ENCODE data around the gene ZBTB8A.
A peak's percentile ranks its signal among the peaks of the same experiment; 100 is the strongest.

ZBTB8A gene

DNA sequence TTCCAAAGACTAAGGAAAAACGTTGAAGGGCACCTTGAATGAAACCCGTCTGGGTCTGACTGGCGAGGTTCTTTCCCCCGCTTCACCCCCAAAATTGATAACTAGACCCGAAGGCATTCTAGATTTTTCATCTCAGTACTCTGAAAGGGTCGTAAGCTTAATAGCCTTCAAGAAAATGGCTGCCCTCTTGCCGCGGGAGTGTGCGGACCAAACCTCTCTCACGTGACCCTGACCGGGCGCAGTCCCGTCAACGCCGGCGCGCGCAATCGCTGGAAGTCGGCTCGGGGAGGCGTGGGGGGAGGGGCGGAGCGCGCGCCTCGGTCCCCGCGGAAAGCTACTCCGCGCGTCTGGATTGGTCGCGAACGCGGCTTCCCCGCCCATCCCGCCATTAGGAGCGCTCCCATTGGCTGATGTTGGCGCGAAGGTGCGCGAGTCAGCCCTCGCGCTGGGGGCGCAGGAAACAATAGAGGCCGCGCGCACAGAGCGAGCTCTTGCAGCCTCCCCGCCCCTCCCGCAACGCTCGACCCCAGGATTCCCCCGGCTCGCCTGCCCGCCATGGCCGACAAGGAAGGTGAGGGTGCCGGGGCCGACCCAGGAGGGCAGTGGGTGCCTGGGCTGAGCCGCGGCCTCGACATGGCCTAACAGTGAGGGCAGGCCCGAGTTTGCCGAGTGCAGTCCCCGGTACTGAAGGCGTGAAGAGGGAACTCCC, 111.7 kb downstream of the ZBTB8A start, which contains the start of gene RBBP4:
Gene RBBP4 (plus strand): TSS at position 457 of the 709 bp plus-strand sequence. CDS start 99 bp downstream, at position 556.
- Histone ChIP-seq H3K36me3 (ENCODE audit: control insufficient read depth in 2 of 2, insufficient read depth in 2 of 2, low read length in 2 of 2) (peaks cover 15 to 23% of the 10 kb centered on the region in 2 donors), H3K27me3 (ENCODE audit: control insufficient read depth in 2 of 2, insufficient read depth in 2 of 2, low read length in 2 of 2) (no peaks in the 10 kb centered on the region), H3K9me3 (ENCODE audit: control insufficient read depth in 2 of 2, low read length in 2 of 2) (no peaks in the 10 kb centered on the region), H3K27ac (ENCODE audit: low read depth in 2 of 2, low read length in 2 of 2) (peak within 1 kb of the TSS; percentile 99 to 100), H3K4me1 (ENCODE audit: control insufficient read depth in 2 of 2, insufficient read depth in 2 of 2, low read length in 2 of 2) (peaks cover 12 to 23% of the 10 kb centered on the region in 2 donors), H3K4me3 (ENCODE audit: low read length in 2 of 2) (peak within 1 kb of the TSS; percentile 96 to 97), H3K9ac (ENCODE audit: low read depth in 1 of 2, low read length in 2 of 2) (peak within 1 kb of the TSS; percentile 87 to 92)

DNA sequence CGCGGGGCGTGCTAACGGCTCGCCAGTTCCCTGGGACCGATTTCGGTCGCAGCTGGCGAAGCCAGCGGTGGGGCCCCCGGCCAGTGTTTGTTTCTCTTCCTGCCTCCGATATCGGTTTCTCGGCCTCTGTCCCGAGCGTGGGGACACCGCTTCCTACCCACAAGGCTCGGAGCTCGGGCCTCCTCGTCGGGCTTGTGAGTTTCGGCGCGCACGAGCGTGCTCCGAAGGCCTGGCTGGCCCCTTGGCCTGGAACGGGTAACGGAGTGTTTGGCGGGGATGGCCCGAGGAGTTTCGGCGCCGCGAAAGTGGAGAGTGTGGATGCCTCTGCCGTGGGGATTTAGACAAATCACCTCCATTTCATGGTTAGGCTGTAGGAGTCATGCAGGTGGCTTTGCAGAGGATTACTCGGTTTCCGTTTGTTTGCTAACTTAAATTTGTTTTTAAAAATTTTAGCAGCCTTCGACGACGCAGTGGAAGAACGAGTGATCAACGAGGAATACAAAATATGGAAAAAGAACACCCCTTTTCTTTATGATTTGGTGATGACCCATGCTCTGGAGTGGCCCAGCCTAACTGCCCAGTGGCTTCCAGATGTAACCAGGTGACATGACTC, 112.3 kb downstream of the ZBTB8A start:
- Histone ChIP-seq H3K9ac (ENCODE audit: low read depth in 1 of 2, low read length in 2 of 2) (peak overlapping the region; percentile 87 to 92), H3K4me3 (ENCODE audit: low read length in 2 of 2) (peak overlapping the region; percentile 91 to 96), H3K27me3 (ENCODE audit: control insufficient read depth in 2 of 2, insufficient read depth in 2 of 2, low read length in 2 of 2) (no peaks in the 10 kb centered on the region), H3K36me3 (ENCODE audit: control insufficient read depth in 2 of 2, insufficient read depth in 2 of 2, low read length in 2 of 2) (peaks cover 21 to 27% of the 10 kb centered on the region in 2 donors), H3K4me1 (ENCODE audit: control insufficient read depth in 2 of 2, insufficient read depth in 2 of 2, low read length in 2 of 2) (peaks cover 12 to 23% of the 10 kb centered on the region in 2 donors), H3K9me3 (ENCODE audit: control insufficient read depth in 2 of 2, low read length in 2 of 2) (no peaks in the 10 kb centered on the region), H3K27ac (ENCODE audit: low read depth in 2 of 2, low read length in 2 of 2) (peak overlapping the region; percentile 99 to 100)

DNA sequence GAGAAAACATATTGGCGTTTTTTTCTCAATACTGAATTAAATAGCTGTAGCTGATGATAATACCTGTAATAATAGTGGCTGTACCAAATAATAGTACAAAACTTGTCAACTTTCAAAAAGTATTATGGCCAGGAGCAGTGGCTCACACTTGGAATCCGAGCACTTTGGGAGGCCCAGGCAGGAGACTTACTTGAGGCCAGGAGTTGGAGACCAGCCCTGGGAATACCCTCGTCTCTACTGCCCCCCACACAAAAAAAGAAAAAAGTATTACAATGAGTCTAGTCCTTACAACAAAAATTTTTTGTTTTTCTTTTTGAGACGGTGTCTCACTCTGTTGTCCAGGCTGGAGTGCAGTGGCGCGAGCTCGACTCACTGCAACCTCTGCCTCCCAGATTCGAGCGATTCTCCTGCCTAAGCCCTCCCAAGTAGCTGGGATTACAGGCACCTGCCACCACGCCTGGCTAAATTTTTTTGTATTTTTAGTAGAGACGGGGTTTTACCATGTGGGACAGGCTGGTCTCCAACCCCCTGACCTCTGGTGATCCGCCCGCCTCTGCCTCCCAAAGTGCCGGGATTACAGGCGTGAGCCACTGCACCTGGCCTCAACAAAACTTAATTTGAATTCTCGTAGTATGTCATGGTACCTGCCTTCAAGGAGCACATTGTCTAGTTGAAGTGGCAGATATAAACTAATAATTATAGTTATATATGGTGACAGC, 113.2 kb downstream of the ZBTB8A start:
- Histone ChIP-seq H3K9me3 (ENCODE audit: control insufficient read depth in 2 of 2, low read length in 2 of 2) (no peaks in the 10 kb centered on the region), H3K36me3 (ENCODE audit: control insufficient read depth in 2 of 2, insufficient read depth in 2 of 2, low read length in 2 of 2) (peaks cover 29 to 34% of the 10 kb centered on the region in 2 donors), H3K27ac (ENCODE audit: low read depth in 2 of 2, low read length in 2 of 2) (no peak overlapping the region), H3K4me1 (ENCODE audit: control insufficient read depth in 2 of 2, insufficient read depth in 2 of 2, low read length in 2 of 2) (peaks cover 12 to 23% of the 10 kb centered on the region in 2 donors), H3K4me3 (ENCODE audit: low read length in 2 of 2) (peak overlapping the region in 1 of 2 donors; percentile 91), H3K9ac (ENCODE audit: low read depth in 1 of 2, low read length in 2 of 2) (peak overlapping the region; percentile 87 to 92), H3K27me3 (ENCODE audit: control insufficient read depth in 2 of 2, insufficient read depth in 2 of 2, low read length in 2 of 2) (no peaks in the 10 kb centered on the region)
